HL-60 (cell line): ENCODE results near the gene MRPL20.

ENCODE experiments used
- GABPA ChIP-seq: IDR thresholded peaks from 2 replicates; pipeline ENCODE4 v1.6.1; 2012; ENCODE audit warnings: low read depth
- POLR2AphosphoS5 ChIP-seq: IDR thresholded peaks from 2 replicates; pipeline ENCODE4 v1.6.1; 2012; ENCODE audit warnings: low read depth
- TF ChIP-seq, protein P1 (sequence below): IDR thresholded peaks from one replicate; pipeline ENCODE4 v1.5.1; 2011; ENCODE audit warnings: low read length, control low read depth, inconsistent platforms; ENCODE audit not compliant: insufficient read depth
- TF ChIP-seq, protein P2 (sequence below): IDR thresholded peaks from 2 replicates; pipeline ENCODE4 v1.6.1; 2012; ENCODE audit warnings: low read depth; ENCODE audit not compliant: insufficient replicate concordance

DNA sequence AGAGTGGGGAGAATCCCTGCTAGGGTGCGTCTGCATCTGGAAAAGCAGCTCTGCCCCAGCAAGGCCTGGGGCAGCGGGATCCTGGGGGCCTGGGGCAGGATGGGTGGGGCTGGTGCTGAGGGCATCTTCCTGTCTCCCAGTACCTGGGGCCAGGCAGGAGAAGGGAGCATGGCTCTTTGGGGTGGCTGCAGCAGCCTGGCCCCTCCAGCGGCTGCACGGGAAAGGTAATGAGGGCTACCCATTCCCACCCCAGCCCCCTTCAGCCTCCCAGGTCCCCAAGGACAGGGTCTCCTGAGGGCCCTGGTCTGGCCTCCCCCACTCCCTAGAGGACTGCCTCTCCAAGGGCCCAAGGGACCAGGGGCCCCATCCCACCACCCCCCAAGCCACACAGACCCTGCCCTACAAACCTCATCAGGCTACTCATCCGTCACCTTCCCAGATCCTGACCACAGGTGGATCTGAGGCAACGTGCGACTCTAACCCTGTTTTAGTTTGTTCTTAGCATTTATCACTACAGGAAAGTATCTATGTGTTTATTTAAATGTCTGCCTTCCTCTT is 14.9 kb upstream of the MRPL20 start:
- TF ChIP-seq, protein P1, sequence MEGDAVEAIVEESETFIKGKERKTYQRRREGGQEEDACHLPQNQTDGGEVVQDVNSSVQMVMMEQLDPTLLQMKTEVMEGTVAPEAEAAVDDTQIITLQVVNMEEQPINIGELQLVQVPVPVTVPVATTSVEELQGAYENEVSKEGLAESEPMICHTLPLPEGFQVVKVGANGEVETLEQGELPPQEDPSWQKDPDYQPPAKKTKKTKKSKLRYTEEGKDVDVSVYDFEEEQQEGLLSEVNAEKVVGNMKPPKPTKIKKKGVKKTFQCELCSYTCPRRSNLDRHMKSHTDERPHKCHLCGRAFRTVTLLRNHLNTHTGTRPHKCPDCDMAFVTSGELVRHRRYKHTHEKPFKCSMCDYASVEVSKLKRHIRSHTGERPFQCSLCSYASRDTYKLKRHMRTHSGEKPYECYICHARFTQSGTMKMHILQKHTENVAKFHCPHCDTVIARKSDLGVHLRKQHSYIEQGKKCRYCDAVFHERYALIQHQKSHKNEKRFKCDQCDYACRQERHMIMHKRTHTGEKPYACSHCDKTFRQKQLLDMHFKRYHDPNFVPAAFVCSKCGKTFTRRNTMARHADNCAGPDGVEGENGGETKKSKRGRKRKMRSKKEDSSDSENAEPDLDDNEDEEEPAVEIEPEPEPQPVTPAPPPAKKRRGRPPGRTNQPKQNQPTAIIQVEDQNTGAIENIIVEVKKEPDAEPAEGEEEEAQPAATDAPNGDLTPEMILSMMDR = no peak
- TF ChIP-seq POLR2AphosphoS5 (no peak), GABPA (no peak)
- TF ChIP-seq, protein P2, sequence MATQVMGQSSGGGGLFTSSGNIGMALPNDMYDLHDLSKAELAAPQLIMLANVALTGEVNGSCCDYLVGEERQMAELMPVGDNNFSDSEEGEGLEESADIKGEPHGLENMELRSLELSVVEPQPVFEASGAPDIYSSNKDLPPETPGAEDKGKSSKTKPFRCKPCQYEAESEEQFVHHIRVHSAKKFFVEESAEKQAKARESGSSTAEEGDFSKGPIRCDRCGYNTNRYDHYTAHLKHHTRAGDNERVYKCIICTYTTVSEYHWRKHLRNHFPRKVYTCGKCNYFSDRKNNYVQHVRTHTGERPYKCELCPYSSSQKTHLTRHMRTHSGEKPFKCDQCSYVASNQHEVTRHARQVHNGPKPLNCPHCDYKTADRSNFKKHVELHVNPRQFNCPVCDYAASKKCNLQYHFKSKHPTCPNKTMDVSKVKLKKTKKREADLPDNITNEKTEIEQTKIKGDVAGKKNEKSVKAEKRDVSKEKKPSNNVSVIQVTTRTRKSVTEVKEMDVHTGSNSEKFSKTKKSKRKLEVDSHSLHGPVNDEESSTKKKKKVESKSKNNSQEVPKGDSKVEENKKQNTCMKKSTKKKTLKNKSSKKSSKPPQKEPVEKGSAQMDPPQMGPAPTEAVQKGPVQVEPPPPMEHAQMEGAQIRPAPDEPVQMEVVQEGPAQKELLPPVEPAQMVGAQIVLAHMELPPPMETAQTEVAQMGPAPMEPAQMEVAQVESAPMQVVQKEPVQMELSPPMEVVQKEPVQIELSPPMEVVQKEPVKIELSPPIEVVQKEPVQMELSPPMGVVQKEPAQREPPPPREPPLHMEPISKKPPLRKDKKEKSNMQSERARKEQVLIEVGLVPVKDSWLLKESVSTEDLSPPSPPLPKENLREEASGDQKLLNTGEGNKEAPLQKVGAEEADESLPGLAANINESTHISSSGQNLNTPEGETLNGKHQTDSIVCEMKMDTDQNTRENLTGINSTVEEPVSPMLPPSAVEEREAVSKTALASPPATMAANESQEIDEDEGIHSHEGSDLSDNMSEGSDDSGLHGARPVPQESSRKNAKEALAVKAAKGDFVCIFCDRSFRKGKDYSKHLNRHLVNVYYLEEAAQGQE = no peak
